ENCODE measurements around the gene CEP112.

Gene CEP112

DNA sequence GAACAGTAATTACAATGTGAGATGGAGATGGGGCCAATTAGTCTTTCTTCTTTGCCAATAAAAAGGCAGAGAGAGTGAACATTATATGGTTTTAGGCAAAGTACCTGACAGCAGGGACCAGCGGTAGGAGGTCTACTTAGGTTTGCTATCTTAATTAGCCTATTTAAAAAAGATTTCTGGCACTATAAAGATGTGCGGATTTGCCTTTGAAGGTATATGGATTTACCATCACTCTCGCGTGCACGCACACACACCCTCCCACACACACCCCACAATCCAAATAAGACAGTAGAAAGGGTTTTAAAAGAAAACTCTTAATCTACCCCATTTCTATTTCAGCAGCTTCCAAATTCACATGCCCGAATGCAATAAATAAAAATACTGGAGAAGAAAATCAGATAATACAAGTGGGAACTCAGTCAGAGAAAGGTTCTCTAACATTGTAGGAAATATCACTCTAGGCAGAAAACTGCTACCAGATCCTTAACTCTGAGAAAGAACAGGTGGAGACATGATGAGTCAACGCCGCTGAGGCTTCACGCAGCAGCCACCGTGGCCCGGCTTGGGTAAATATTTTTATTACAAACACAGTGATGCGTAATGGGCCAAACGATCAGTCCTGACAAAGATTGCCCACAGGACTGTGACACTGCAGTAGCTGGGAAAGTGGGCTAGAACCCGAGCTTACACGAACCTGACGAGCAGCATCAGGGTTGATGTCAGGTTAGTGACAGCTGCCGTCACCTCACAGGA lies 563.9 kb downstream of the CEP112 start:
- no peak for DNase-seq

DNA sequence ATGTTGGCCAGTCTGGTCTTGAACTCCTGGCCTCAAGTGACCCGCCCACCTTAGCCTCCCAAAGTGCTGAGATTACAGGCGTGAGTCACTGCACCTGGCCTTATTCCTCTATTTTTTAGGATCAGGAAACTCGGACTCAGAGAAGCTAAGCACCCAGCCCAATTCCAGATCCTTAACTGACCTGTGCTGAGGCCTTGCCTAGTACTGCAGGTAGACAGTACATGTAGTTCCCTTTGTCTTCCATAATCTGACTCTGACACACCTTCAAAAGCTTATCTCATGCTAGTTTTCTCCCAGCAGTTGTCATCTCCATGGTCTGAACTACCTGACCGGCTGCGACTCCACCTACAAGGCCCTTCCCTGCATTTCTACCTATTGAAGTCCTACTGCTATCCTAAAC lies 564.8 kb downstream of the CEP112 start:
- no peak for DNase-seq

DNA sequence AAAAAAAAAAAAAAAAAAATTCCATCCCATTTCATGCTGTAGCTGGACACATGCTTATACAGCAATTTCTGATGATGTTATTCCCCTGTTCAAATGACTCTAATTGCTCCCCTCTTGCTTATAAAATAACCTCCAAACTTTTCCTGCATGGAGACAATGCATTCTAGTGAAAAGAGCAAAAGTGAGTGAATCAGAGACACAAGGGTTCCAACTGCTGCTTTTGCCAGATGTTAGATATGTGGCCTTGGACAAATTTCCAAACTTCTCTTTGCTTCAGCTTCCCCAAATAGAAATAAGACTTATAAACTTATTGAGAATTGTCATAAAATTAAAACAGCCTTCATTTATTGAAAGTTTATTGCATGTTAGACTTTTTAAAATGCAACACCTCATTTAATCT lies 565.5 kb downstream of the CEP112 start:
- DNase-seq = no peak

DNA sequence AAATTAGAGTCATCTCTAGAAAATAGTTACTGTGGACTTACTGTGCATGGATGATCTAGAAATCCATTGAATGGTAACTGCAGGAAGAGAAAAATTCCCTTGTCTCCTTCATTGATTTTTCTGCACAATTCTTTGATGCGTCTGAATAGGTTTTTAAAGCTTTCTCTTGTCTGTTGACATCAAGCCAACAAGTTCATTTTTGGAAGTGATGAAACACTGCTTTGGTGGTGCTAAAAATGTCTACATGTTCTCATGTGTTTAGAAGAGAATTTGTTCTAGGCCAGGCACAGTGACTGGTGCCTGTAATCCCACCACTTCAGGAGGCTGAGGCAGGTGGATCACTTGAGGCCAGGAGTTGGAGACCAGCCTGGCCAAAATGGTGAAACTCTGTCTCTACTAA lies 573.4 kb downstream of the CEP112 start:
- DNase-seq = no peak

DNA sequence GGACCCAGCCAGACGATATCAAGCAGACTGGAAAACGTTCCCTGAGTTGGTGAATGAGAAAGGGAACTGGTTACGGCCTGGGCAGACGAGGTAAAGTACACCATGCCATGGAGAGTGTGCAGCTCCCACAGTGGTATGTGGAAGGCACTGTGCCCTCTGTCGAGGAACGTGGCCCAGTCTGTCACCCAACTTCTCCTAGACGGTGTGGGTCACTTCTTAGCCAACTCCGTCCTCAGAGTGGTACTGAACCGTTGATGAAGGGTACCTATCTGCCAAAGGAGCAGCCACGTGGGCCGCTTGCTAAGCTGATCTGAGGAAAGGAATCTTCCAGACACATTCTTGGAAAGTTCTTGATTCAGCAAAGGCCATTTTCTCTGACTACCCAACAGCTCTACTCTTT lies 574.4 kb downstream of the CEP112 start:
- DNase-seq = no peak

DNA sequence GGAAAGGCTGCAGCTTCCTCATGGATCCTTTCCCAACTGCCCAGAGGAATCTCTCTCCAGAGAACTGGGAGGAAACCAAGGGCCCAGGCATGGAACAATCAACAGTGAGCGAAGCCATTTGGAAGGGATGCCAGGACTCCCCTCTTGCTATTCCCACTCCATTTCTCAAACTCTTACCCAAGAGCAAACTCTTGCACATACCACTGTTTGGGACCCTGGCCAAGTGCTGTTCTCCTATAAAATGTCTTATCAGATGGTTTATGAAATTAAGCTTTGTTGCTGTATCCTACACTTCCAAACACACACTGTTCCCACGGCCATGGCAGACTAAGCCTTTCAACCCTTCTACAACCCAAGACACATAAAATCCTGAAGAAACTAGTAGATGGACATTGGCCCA lies 582.2 kb downstream of the CEP112 start:
- no peak for DNase-seq

DNA sequence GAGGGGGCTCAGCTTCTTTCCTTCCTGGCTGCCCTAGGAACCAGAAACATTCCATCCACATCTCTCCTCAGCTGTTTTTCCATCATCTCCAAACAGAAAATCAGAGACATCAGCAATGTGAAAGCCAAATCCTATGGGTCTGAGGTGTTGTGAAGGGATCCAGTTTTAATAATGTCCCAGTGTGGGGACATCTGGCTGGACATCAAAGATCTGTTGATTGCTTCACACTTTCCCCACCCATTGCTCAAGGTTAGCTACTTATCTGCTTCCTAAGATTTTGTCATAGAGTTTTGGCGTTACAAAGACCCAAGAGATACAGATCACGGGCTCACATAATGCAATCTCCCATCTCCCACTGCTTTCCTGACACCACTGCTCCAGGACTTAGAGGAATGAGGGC lies 582.6 kb downstream of the CEP112 start:
- no peak for DNase-seq

DNA sequence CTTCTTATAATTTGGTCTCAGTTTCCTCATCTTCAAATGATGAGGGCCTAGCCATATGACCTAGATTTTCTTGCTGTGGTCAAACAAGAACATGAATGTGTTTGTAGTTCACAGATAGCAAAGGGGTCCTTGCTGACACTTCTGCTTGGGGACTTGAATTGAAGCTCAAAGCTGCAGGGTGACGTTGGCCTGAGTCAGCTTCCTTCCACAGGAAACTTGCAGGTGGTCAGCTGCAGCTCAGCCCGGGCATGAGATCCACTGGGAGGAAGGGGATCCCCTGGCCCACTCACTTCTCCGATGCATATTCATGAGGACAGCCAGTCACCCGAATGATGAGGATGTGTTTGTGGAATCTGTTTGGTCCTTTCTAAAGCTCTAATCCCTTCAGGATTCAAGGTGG lies 587.9 kb downstream of the CEP112 start:
- DNase-seq = no peak

DNA sequence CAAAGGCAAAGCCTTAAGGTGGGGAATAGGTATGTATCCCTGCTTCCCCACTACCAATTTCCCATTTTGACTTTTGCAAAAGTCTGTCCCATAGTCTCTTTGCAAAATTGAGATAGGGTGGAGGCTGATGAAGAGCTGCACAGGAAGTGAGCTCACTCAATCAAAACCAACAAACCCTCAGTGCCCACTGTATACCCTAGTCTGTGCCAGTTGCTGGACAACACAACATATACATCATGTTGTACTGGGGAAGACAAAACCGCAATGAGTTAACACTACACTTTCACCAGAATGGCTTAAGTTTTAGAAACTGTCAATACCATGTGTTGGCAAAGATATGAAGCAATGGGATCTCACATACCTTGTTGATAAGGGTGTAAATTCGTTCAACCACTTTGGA lies 590.1 kb downstream of the CEP112 start:
- no peak for DNase-seq

DNA sequence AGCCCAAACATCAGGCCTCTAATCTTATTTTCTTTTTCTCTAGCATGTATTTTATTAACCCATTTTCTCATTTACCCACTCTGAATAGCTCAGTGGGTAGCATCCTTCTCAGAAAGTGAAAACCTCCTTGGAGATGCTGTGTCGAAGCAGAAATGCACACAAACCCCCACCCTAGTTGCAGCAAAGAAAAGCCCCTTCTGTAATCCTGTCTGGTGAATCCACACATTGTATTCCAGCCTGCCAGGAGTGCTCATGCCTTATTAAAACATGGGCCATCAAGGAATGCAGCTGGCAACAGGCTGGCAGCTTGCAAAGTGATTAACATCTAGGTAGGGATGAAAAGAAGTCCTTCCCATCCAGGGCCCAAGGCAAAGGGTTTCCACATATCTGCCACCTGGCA lies 590.8 kb downstream of the CEP112 start:
- no peak for DNase-seq

DNA sequence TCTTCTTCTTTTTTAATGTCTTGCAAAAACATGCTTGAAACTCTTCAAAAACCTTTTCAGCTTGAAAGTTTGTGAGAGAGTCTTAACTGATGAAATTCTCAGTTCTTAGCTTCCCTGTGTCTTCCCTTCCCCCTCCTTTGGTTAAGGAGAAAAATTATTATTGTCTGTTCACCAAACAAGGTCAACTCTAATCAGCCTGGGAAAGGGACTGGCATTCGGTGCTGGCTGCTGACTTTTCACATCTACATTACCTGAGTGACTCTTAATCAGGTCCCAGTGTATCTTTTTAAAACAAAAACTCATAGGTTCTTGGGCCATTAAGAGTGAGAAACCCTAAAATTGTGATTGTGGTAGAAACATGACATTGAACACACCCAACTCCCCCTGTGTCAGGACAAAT lies 591.4 kb downstream of the CEP112 start:
- no peak for DNase-seq

DNA sequence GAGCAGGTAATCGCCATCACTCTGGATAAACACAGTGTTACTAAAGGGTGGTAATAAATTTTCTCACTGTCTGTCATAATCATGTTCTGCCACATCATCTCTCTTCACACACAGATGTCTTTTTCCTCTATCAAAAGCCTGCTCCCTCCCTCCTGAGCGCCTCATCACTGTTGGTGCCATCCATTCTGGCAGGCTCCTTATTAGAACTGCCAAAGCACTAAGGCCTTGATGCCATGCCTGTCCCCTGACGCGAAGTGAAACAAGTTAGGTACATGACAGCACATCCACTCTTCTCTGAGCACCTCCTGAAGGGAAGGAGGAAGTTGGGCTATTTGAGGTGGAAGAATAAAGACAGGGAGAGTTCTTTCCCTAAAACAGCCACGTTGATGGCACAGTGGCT lies 592.3 kb downstream of the CEP112 start:
- DNase-seq = no peak

DNA sequence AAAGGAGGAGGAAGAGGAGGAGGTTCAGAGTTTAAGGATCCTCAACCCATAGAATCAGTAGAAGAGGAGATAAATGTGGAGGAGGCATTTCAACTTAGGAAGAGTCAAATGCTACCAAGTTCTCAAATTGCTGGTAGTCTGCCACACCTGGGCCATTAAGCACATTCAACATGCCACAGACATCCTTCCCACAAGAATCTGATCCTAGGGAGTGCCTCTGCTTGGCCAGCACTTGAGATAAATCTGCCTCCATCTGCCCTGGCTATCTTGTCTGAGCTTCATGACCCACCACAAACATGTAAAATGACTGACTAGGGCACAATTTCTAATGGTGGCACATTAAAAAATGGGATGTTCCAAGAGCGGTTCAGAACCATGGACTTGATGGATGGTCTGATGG lies 593.2 kb downstream of the CEP112 start:
- DNase-seq = no peak

DNA sequence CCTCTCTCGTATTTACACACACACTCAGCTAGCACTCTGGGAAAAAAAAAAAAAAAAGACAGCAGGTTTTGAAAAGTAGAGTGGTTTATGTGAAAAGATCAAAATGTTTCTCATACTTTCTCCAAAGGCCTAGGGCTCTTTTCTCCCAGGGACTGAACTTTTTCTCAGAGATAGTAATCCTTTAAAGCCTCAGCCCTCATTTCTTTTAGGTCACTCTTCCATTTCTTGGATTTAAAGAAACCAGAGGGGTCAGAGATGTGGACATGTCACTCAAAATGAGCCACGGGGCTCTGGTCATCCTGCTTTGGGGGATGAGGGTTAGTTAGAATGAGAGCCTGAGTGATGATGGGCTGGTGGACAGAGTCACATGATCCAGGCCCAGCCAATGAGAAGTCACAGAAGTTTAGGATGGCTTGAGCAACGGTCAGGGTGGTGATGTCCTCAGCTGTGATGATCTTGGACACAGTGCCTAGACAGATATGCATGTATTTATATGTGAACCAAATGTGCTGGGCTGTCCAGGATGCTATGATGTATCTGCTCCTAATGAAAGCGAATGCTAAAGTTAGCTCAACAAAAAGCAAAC lies 596.8 kb downstream of the CEP112 start:
- no peak for DNase-seq

DNA sequence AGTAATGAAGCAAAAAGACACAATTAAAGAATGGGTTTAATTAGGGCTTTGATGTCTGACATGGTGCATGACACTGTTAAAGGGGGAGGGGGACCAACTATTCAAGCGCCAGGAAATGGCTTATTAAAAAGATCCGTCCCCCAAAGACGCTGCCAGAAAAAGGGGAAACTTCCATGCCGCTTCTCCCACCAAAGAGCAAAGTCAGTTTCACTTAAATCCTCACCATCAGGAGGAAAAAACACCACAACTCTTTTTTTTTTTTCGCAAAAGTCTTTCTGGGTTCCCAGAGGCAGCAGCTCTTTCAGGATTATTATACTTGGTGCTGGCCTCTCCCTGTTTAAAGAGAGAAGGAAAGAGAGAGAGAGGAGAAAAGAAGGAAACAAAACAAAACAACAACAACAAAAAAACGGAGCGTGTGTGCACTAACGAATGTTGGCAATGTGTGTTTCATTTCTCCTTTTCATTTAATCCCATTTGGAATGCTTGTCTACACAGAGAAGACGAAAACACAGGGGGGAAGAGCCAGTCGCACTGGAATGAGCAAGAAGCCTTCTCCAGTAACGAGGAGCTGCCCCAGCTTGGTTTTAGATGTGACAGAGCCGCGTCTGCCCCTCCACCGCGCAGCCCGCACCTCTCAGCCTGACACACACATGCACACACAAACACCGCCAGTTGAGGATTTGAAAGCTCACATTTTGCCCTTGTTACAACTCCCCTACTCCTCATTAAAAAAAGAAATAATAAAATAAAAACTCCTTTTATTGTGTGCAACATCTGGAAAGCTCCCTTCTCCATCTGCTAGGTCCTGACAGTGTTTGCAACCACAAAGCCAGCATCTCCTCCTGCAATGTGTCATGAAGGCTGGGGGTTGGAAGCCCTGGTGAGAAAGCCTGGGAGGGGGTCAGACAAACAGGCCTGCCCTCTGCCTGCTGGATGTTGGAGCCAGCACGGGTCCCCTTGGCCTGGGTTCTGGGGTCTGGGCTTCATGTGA lies 597.8 kb downstream of the CEP112 start:
- DNase-seq = no peak

DNA sequence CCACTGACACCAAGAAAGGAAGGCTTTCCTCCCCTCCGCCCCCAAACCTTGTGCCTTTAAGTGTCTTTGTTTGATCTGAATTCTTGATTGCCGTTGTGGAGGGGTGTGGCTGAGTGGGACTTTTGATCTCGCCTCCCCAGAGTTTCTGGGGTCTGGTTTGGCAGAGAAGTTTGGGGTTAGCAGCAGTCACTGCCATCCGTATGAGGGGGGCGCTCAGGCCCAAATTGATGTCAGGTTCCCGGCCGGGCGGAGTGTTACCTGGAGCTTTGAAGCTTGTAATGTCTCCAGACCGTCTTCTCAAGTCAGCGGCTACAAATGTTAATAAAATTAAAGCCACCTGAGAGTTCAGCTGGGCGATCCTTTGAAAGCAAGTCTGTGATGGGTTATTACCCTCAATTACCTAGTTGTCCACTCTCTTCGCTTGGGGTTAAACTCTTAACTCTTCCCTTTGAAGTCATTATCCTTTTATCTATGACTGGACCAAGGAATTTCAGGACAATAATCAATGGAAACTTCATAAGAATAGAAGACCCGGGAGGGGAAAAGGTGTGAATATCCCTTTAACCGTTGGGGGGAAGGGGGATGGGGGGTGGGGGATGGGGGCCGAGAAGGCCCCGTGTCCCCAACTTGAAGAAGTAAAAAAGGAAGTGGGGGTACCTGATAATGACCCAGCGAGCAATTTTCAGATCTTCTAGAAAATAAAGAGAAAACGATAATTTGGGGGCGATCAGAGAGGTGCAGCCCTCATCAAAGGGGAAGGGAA lies 598.7 kb downstream of the CEP112 start:
- DNase-seq = no peak

DNA sequence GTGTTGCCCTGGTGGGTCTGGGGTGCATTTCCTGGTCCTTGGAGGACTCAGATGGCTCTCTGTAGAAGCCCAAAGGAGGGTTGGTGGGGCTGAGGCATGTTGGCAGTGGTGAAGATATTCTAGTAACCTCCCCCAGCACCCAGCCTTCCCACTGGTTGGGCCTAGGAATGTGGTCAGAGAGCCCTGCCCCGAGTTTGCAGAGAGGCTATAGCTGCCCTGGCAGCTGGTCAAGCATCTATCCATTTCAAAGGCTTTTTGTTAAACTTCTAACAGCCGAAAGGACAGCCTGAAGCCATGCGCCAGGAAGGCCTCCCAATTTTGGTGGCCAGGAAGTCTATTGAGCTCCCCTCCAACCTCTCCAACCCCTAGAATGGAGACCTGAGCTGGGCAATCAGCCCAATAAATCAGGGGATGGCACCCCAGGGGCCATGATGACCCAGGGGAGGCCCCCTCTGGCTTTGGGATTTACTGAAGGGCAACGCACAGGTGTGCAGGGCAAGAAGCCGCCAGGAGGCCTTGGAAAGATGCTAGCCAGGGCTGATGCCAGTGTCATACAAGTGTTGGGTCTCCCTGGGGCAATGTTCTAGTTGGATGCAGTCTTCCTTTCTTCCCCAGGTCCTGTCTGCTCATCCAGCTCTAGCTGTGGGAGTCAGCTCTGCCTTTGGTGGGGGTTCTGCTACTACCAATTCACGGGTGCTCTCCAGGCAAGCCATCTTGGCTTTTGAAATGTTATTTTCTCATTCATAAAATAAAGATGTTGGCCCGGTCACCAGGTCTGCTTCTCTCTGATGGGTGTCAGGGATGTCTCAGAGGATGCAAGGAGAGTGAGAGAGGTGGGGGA lies 599.6 kb downstream of the CEP112 start:
- DNase-seq = no peak

DNA sequence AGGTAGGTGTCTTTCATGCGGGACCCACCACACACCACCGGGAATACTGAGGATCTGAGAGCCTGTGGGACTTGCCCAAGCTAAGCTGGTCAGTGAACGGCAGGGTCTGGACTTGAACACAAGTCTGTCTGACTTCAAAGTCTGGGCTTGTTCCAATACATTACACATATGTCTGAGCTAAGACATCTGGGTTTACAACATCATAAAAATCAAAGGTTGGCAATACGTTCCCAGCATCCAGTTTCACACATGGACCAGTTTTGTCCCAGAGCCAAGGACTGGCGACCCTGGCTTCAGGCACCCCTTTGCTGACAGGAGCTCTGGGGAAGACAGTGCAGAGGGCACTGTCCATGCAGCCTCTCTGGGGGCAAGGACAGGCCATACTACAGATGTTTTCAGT lies 602.6 kb downstream of the CEP112 start:
- no peak for DNase-seq

DNA sequence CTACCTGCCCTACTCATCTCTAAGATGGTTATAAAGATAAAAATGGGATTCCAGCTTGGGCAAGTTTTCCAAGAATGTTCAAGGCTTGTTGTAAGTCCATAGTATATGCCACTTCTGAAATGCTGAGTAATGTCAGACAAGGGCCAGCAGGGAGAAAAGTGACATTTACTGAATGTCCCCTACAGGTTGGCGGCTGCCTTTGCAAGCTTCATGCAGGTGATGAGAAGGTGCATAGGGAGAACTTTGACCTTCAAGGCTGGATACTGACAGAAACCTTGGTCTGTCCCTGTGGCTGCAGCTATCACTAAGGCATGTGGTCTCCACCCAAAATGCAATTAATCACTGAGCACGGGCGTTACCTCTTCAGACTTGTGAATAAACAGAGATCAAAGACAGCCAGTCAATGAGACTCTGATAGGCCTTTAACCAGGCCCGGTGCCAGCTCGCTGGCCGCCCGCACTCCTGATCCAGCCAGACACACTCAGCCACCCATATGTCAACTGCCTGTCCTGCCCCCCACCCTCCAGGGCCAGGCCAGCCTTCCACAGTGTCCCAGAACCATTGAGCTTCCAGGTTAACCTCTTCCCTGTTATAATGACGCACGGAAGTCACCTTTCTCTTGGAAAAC lies 603.6 kb downstream of the CEP112 start:
- peak in 1 of 2 experiments; percentile 9 for DNase-seq

DNA sequence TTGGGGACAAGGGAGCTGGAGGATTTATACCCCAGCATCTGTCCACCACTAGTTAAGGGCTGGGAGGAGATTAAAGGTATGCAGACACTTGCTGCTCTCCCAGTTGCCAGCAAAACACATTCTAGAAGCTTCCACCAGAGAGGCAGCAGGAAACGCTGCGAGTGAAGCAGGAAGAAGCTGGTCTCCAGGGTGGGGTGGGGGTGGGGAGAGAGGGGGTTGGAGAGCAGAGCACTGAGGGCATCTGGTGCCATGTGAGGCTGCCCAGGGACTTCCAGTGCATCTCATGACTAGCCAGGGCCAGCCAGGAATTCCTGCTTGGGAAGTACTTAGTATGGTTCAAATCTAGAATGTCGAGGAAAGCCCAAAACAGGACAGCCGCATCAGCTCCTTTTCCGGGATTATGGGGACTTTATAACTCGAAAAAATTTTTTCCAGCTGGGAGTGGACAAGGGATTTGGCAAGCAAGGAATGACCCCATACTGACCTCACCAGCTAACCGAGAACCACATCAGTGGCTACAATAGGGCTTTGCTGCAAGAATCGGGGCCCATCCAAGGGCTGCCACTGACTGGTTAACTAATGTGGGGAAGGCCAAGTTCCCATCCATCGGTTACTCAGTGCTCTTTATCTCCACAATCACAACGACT lies 604.3 kb downstream of the CEP112 start:
- no peak for DNase-seq

DNA sequence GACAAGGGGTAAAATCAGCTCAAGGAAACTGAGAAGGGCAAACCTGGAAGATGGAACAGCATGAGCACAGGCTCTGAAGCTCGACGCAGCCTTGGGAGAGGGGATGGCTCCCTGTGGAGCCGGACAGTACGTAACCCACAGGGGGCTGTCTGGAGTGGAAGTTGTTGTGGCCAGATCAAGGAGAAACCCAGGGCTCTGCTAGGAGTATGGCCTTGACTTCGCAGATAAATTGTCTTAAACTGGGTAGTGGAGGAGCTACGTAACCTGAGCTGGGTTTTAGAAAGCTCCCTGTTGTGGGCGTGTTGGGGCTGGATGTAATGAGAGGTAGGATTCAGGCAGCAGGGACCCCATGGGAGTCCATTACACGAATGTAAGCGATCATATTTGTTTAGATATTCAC lies 605.0 kb downstream of the CEP112 start:
- no peak for DNase-seq

All from NCI-H526 (cell line).